ENCODE measurements around the gene DYNLRB1.
A peak's percentile ranks its signal among the peaks of the same experiment; 100 is the strongest.

DYNLRB1 gene

GRCh38 chr20:34578521-34578920, 62.3 kb downstream of the DYNLRB1 start:
- Histone ChIP-seq H3K27me3 (no peaks in the 10 kb centered on the region), H3K36me3 (peaks cover 4 to 41% (median 16%) of the 10 kb centered on the region in 3 donors), H3K9me3 (no peaks in the 10 kb centered on the region), H3K27ac (no peak overlapping the region), H3K4me1 (peaks cover 0 to 19% (median 6%) of the 10 kb centered on the region in 4 donors), H3K4me3 (no peak overlapping the region)
- no peak for DNase-seq
- intact Hi-C loops (cut with DNase I; ENCODE audit: low total_unique reads): loop anchor here (5.0 kb wide), 2 partner anchors 129 to 194 kb away; no protein-coding TSS in a partner anchor
- TF ChIP-seq, protein P1, sequence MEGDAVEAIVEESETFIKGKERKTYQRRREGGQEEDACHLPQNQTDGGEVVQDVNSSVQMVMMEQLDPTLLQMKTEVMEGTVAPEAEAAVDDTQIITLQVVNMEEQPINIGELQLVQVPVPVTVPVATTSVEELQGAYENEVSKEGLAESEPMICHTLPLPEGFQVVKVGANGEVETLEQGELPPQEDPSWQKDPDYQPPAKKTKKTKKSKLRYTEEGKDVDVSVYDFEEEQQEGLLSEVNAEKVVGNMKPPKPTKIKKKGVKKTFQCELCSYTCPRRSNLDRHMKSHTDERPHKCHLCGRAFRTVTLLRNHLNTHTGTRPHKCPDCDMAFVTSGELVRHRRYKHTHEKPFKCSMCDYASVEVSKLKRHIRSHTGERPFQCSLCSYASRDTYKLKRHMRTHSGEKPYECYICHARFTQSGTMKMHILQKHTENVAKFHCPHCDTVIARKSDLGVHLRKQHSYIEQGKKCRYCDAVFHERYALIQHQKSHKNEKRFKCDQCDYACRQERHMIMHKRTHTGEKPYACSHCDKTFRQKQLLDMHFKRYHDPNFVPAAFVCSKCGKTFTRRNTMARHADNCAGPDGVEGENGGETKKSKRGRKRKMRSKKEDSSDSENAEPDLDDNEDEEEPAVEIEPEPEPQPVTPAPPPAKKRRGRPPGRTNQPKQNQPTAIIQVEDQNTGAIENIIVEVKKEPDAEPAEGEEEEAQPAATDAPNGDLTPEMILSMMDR (IDR thresholded peaks at IDR 0.05): no peak

GRCh38 chr20:34579191-34579978, 63.2 kb downstream of the DYNLRB1 start:
- no peaks in the 10 kb centered on the region for H3K9me3 ChIP-seq
- no peak overlapping the region for H3K27ac ChIP-seq
- peaks cover 0 to 19% (median 6%) of the 10 kb centered on the region in 4 donors for H3K4me1 ChIP-seq
- H3K36me3 ChIP-seq: peaks cover 4 to 40% (median 12%) of the 10 kb centered on the region in 3 donors
- intact Hi-C loops (cut with DNase I; ENCODE audit: low total_unique reads): loop anchor here (5.0 kb wide), 2 partner anchors 128 to 193 kb away; no protein-coding TSS in a partner anchor
- DNase-seq: peak; percentile 55 to 77
- TF ChIP-seq, protein P1 (IDR thresholded peaks at IDR 0.05): peak; percentile 60 to 67
- no peak overlapping the region for H3K4me3 ChIP-seq
- no peaks in the 10 kb centered on the region for H3K27me3 ChIP-seq

- Histone ChIP-seq H3K4me1 (peaks cover 0 to 19% (median 6%) of the 10 kb centered on the region in 4 donors), H3K9me3 (no peaks in the 10 kb centered on the region), H3K27ac (no peak overlapping the region), H3K4me3 (no peak overlapping the region), H3K27me3 (no peaks in the 10 kb centered on the region), H3K36me3 (peaks cover 0 to 39% (median 12%) of the 10 kb centered on the region in 3 donors)
- TF ChIP-seq, protein P1 (IDR thresholded peaks at IDR 0.05): no peak
- intact Hi-C loops (cut with DNase I; ENCODE audit: low total_unique reads): loop anchor here (5.0 kb wide), 3 partner anchors 92 to 192 kb away; no protein-coding TSS in a partner anchor
- no peak for DNase-seq
Observed at GRCh38 chr20:34579979-34580940, 64.0 kb downstream of the DYNLRB1 start.

- peak in 1 of 2 donors; percentile 43 for DNase-seq
- H3K27ac ChIP-seq: peak overlapping the region; percentile 54 to 61
- H3K36me3 ChIP-seq: peaks cover 0 to 41% (median 12%) of the 10 kb centered on the region in 3 donors
- H3K9me3 ChIP-seq: no peaks in the 10 kb centered on the region
- no peak overlapping the region for H3K4me3 ChIP-seq
- TF ChIP-seq, protein P1 (IDR thresholded peaks at IDR 0.05): no peak
- intact Hi-C loops (cut with DNase I; ENCODE audit: low total_unique reads): loop anchor here (5.0 kb wide), 1 partner anchor 91 kb away; no protein-coding TSS in a partner anchor
- H3K4me1 ChIP-seq: peaks cover 0 to 19% (median 6%) of the 10 kb centered on the region in 4 donors
- H3K27me3 ChIP-seq: no peaks in the 10 kb centered on the region
Observed at GRCh38 chr20:34581341-34582184, 65.3 kb downstream of the DYNLRB1 start.
